Kidney tubule cell (primary cell): ENCODE measurements around the gene BMS1.
"Not testable (repeated sequence)": the region's sequence is repeated elsewhere in the genome, so short reads cannot be mapped to it uniquely, and the experiment has no call there.

ENCODE experiments used
- DNase-seq: peaks from one replicate; pipeline ENCODE4 v3.0.0-alpha.2; 2018; ENCODE audit warnings: low spot score

The BMS1 gene

GRCh38 chr10:42866115-42866995, 83.8 kb downstream of the BMS1 start:
- peak; percentile 77 for DNase-seq

- DNase-seq: no peak
These were observed 85.0 kb downstream of the BMS1 start for GRCh38 chr10:42867571-42867970.

GRCh38 chr10:42868530-42868929, 85.9 kb downstream of the BMS1 start:
- no peak for DNase-seq

- DNase-seq: no peak
These were observed 87.4 kb downstream of the BMS1 start for GRCh38 chr10:42869977-42870350.

GRCh38 chr10:42871138-42871641, 88.6 kb downstream of the BMS1 start:
- not testable (repeated sequence) for DNase-seq

GRCh38 chr10:42871823-42872222, 89.2 kb downstream of the BMS1 start:
- DNase-seq: no peak

- DNase-seq: peak; percentile 37
These were observed 90.4 kb downstream of the BMS1 start for GRCh38 chr10:42872865-42873435.

- no peak for DNase-seq
These were observed 92.3 kb downstream of the BMS1 start for GRCh38 chr10:42874713-42875387.

- DNase-seq: no peak
These were observed 92.8 kb downstream of the BMS1 start for GRCh38 chr10:42875388-42875755.

- peak; percentile 17 for DNase-seq
These were observed 93.3 kb downstream of the BMS1 start for GRCh38 chr10:42875798-42876341.

GRCh38 chr10:42876476-42876875, 93.9 kb downstream of the BMS1 start:
- no peak for DNase-seq

GRCh38 chr10:42876945-42877344, 94.3 kb downstream of the BMS1 start:
- DNase-seq: no peak

GRCh38 chr10:42877496-42878030, 95.0 kb downstream of the BMS1 start:
- no peak for DNase-seq

- DNase-seq: no peak
These were observed 95.7 kb downstream of the BMS1 start for GRCh38 chr10:42878134-42878820.

GRCh38 chr10:42878821-42879195, 96.2 kb downstream of the BMS1 start:
- no peak for DNase-seq

- DNase-seq: no peak
These were observed 97.0 kb downstream of the BMS1 start for GRCh38 chr10:42879380-42880254.

GRCh38 chr10:42880255-42880620, 97.6 kb downstream of the BMS1 start:
- no peak for DNase-seq

GRCh38 chr10:42882597-42882996, 100.0 kb downstream of the BMS1 start:
- DNase-seq: no peak
